NCI-H345 treated with DMSO at 0.1 percent for 48 hours (cell line): Measurements from ENCODE around the gene VPS35.
"Not testable (repeated sequence)": the region's sequence is repeated elsewhere in the genome, so short reads cannot be mapped to it uniquely, and the experiment has no call there.

ENCODE experiments used
- DNase-seq: peaks from one replicate; lab custom pipeline; 2025; ENCODE audit not compliant: unreplicated experiment; lab: John Stamatoyannopoulos, UW

The VPS35 gene

GRCh38 chr16:46713634-46714033 lies 24.7 kb upstream of the VPS35 start:
- no peak for DNase-seq

DNA sequence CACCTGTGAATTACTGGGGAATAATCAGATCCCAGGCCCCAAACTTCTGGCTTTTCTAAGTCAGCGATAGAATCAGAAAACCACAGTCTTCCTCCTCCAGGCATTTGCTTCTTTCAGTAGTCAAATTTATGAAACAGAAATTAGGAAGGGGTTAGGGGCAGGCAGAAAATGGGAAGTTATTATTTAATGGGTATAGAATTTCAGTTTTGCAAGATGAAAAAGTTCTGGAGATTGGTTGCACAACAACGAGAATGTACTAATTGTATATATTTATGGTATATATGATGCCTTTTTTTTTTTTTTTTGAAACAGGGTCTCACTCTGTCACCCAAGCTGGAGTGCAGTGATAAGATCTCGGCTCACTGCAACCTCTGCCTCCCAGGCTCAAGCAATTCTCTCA lies 23.9 kb upstream of the VPS35 start:
- no peak for DNase-seq

DNA sequence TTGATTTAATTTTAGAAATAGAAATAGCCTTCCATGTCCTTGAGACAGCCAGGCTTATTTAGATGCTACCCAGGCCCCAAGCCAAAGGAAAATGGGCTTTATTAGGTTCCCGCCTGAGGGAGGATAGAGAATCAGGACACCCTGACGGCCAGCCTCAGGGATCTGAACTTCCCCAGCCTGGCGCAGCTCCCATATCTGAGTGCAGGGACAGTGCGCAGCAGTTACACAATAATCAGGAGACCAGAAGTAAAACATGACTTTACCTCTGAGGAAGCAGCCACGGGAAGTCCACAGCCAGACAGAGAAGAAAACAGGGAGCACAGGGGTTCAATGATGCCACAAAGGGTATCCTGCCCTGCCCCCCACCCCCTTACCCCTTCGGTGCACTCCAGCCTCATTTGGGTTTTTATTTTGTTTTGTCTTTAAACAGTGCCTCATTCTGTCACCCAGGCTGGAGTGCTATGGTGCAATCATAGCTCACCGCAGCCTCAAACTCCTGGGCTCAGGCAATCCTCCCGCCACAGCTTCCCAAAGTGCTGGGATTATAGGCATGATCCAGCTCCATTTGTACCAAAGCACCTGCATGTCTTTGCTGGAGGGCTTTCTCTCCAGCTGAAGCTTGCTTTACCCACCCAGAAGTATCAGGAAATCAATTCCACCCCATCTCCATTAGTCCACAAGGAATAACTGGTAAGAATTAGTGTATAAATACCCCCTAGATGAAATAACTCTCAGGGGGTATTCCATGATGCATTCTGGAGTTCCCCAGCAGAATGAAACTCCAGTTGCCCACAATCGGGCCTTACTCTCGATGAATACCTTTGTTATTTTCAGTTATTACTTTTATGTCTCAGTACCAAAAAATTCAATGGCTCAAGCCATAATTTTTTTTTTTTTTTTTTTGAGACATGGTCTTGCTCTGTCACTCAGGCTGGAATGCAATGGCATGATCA lies 22.4 kb upstream of the VPS35 start:
- no peak for DNase-seq

DNA sequence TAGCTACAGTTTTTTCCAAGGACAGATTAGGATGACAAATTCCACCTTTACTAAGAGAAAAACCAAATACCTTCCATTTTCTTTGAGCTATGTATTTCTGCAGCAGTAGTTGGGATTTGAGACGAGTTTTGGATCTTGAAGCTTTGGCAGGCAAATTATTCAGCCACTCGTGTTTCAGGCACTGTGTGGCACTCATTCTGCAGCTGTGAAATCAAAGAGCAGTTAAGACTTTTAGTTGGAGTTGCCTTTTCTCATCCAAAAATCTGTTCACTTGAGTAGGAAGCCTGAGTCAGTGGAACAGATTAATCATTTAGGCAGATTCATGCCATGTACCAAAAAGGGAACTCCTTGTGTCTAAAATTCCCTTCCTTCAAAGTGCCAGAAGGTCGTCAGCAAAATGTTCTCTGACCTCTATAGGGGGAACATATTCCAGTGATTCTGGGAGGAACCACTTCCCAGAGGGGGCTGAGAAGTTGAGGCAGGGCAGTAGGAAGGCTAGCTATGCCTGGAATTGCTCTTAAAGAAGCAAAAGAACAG lies 20.6 kb upstream of the VPS35 start:
- no peak for DNase-seq

- DNase-seq, result no peak
These were observed 17.7 kb upstream of the VPS35 start for GRCh38 chr16:46706642-46707041.

GRCh38 chr16:46702030-46702429 lies 13.1 kb upstream of the VPS35 start:
- DNase-seq, result no peak

GRCh38 chr16:46701615-46702014 lies 12.6 kb upstream of the VPS35 start:
- no peak for DNase-seq

- no peak for DNase-seq
These were observed 11.1 kb upstream of the VPS35 start for GRCh38 chr16:46700048-46700447.

DNA sequence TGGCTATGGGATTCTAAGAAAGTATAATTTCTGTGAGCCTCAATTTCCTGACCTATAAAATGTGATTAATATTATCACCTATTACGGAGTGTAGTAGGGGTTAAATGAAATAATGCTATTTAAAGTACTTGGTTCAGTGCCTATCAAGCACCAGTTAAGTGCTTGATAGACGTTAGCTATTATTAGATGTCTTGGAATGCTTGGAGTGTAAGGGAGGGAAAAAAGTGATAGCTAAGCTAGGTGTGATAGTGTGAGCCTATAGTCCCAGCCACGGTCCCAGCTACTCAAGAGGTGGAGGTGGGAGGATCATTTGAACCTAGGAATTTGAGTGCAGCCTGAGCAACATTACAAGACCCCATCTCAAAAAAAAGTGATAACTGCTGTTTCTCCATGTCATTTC lies 8.0 kb upstream of the VPS35 start:
- no peak for DNase-seq

DNA sequence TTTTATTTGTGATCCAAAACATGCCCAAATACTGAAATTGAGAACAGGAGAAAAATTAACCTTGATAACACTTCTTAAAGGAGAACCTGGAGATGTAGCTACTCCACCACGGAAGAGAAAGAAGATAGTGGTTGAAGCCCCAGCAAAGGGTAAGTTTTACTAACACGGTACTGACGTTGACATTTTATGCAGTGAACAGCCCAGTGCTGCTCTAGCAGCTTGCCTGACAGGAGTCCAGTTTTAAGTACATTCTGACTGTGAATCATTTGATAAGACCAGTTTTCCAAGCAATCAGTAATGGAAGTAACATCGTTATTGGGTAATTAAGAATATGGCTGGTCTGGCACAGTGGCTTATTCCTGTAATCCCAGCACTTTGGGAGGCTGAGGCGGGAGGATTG lies 7.0 kb upstream of the VPS35 start:
- no peak for DNase-seq

- DNase-seq, result no peak
These were observed 4.6 kb upstream of the VPS35 start for GRCh38 chr16:46693598-46693997.

- DNase-seq, result no peak
These were observed 2.7 kb upstream of the VPS35 start for GRCh38 chr16:46691726-46692125.

DNA sequence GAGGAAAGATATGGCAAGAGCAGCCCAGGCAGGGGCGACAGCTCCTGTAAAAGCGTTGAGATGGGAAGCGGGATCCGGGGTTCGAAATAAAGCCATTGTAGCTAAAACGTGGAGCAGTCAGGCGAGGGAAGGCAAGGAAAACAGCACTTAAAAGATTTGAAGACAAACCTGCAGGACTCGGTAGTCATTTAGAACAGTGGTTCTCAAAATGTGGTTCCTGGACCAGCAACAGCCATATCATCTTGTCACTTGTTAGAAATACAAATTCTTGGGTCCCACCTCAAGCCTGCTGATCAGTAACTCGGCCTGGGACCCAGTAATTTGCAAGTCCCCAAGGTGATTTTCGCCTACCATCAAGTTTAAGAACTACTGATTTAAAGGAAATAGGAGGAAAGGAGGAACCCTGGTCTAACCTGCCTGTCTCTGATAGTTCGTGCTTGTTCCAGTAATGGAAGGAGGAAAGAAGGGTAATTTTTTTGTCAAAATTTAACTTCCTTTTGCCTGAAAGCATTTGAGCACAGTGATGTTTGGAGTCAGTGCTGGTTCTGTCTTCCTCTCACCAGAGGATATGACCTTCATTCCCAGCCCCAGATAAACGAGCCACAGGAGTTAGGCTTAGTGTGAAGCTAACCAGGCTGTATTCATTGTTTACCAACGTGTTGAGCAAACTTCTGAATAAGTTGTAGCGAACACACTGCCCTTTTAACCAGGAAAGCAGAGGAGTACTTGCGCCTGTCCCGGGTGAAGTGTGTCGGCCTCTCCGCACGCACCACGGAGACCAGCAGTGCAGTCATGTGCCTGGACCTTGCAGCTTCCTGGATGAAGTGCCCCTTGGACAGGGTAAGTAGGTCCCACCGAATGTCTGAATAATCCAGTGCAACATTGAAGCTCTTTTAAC lies 1.6 kb upstream of the VPS35 start:
- no peak for DNase-seq

- peak; percentile 92 for DNase-seq
These were observed 645 bp upstream of the VPS35 start, which contains the start of gene ORC6 for GRCh38 chr16:46689365-46690280. TSS of gene ORC6 (plus strand) at chr16:46689659. CDS start at chr16:46689706, 47 bp downstream.

DNA sequence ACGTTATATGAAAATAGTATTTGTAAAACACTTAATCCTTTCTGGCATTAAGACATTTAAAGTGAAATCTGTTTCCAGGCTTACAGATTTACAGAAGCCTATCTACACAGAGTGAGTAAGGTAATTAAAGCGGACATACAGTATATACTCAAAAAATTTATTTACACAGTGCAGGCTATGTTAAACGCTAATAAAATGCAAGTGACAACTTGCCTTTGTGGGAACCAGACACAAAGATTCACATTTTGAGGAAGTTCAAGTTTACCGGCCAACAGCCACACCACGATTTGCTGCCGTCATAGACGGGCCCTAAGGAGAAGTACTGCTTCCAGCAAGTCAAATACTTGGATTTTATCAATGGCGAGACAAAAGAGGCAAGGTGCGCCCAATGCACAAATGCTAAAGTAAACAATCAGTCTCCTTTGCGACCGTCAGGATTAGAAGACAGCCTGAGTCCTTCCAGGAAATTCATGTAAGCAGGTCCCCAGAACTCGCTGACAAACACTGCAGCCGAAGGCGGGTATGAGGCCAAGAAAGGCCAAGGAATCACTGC lies 801 bp downstream of the VPS35 start:
- no peak for DNase-seq

DNA sequence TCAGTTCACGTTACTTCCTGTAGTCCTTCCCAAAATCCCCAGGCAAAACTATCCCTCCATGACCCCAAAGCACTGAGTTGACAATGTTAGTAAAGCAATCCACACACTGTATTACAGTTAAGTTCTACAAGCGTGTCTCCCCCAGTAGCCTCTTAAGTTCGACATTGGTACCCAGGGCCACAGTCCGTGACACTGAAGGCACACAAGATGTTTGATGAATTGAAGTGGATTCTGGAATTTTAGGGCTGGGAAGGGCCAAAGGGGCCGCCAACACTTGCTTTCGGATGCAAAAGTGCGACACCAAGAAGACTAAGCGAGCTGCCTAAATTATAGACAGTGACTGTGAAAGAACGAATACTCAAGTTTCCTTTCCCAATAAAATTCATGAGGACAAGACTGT lies 1.5 kb downstream of the VPS35 start:
- no peak for DNase-seq

GRCh38 chr16:46686815-46687473 lies 2.0 kb downstream of the VPS35 start:
- DNase-seq, result no peak

DNA sequence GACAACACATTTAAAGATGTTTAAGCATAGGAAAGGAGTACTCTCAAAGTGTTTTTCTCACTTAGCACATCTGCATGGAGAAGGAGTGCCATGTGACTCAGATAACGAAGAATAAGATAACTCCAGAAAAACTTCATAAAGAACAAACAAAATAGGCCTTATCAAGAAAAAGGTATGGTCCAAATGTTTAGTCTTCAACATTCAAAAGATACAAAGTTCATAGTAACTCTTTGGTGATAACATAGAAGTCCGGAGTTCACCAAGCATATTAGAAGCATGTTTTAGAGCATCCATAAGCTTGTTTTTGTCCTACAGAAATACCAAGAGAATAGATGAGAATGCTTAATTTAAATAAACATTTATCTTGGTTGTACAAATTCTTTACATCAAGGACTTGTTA lies 7.1 kb downstream of the VPS35 start:
- not testable (repeated sequence) for DNase-seq

DNA sequence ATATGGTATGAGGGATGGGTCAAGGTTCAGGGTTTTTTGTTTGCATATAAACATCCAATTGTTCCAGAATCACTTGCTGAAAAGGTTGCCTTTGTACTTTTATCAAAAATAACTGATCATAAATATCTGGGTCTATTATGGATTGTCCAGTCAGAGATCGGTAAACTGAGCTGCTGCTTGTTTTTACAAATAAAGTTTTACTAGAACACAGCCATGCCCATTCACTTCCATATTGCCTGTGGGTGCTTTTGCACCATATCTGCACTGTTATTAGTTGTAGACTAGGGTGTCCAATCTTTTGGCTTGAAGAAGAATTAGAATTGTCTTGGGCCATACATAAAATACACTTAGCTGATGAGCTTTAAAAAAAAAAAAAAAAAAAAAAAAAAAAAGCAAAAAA lies 11.0 kb downstream of the VPS35 start:
- DNase-seq, result not testable (repeated sequence)
